IMR-90 (cell line): ENCODE data around the gene FSD1. TPM values are rescaled to one million over a fixed set of nuclear protein-coding genes. Genes with fewer than 3 reads are reported as not detected.

ENCODE experiments used
- ATAC-seq: fragments of 200-7000 bp; cut with Tn5 transposase; 2 replicates; pipeline ENCODE4 v1.9.1; 2020; ENCODE audit warnings: low read depth, mild to moderate bottlenecking, moderate library complexity
- BruUV-seq: library from RNA; stranded (reverse); fragments of 400-500 nt; replicated peaks from 2 replicates; lab custom pipeline; 2021; lab: Mats Ljungman, UMichigan
- CTCF ChIA-PET: fragments of 300-600 bp; formaldehyde crosslinking; extraction: SDS; loops from one replicate; lab custom pipeline; 2021; ENCODE audit warnings: antibody characterized with exemption; lab: Yijun Ruan, JAX
- POLR2A ChIA-PET: fragments of 300-600 bp; sonication (Branson Sonifier 250); formaldehyde crosslinking; loops from one replicate; lab custom pipeline; 2022; ENCODE audit warnings: antibody characterized with exemption; ENCODE audit not compliant: unreplicated experiment; lab: Charles Lee
- DNase-seq: peaks from one replicate; pipeline ENCODE4 v3.0.0; 2013
- H2AFZ ChIP-seq: replicated peaks from 2 replicates; pipeline ENCODE3; 2013; ENCODE audit warnings: low read length, mild to moderate bottlenecking; ENCODE audit not compliant: poor library complexity
- H2AK5ac ChIP-seq: 2 replicates; pipeline ENCODE4 v1.6.1; 2013; ENCODE audit warnings: low read depth, low read length, inconsistent platforms
- H2AK9ac ChIP-seq: replicated peaks from 2 replicates; pipeline ENCODE3; 2013; ENCODE audit warnings: mild to moderate bottlenecking, low read depth, low read length, moderate library complexity; ENCODE audit not compliant: poor library complexity
- H2BK120ac ChIP-seq: 2 replicates; pipeline ENCODE4 v1.6.1; 2013; ENCODE audit warnings: low read depth, low read length, inconsistent platforms
- H2BK15ac ChIP-seq: 3 replicates; pipeline ENCODE4 v1.6.1; 2013; ENCODE audit warnings: low read depth, low read length, inconsistent platforms
- H2BK20ac ChIP-seq: 2 replicates; pipeline ENCODE4 v1.6.1; 2013; ENCODE audit warnings: low read depth, mild to moderate bottlenecking, inconsistent platforms, low read length, moderate library complexity
- H2BK5ac ChIP-seq: 2 replicates; pipeline ENCODE4 v1.6.1; 2013; ENCODE audit warnings: mild to moderate bottlenecking, low read depth, low read length, inconsistent platforms; ENCODE audit not compliant: poor library complexity, severe bottlenecking
- H3K14ac ChIP-seq: replicated peaks from 2 replicates; pipeline ENCODE4 v1.6.1; 2013; ENCODE audit warnings: low read depth, low read length, inconsistent platforms
- H3K18ac ChIP-seq: 2 replicates; pipeline ENCODE4 v1.6.1; 2013; ENCODE audit warnings: low read depth, low read length, control low read depth
- H3K23ac ChIP-seq: 2 replicates; pipeline ENCODE4 v1.6.1; 2013; ENCODE audit warnings: low read depth, low read length, inconsistent platforms
- H3K27ac ChIP-seq: 2 replicates; pipeline ENCODE4 v1.5.1; 2013; ENCODE audit warnings: mild to moderate bottlenecking, control low read depth, low read length; ENCODE audit not compliant: insufficient read depth
- H3K27me3 ChIP-seq: 2 replicates; pipeline ENCODE4 v1.6.1; 2013; ENCODE audit warnings: low read length; ENCODE audit not compliant: control insufficient read depth, insufficient read depth
- H3K36me3 ChIP-seq: 2 replicates; pipeline ENCODE4 v1.6.1; 2013; ENCODE audit warnings: low read length, mixed read lengths; ENCODE audit not compliant: control insufficient read depth, insufficient read depth
- H3K4ac ChIP-seq: 2 replicates; pipeline ENCODE4 v1.6.1; 2013; ENCODE audit warnings: low read depth, low read length, inconsistent platforms
- H3K4me1 ChIP-seq: 2 replicates; pipeline ENCODE4 v1.6.1; 2013; ENCODE audit warnings: low read length, mixed read lengths; ENCODE audit not compliant: control insufficient read depth, insufficient read depth
- H3K4me2 ChIP-seq: 2 replicates; pipeline ENCODE4 v1.6.1; 2013; ENCODE audit warnings: low read depth, mild to moderate bottlenecking, control low read depth, low read length, moderate library complexity
- H3K4me3 ChIP-seq: 2 replicates; pipeline ENCODE4 v1.5.1; 2013; ENCODE audit warnings: low read depth, mild to moderate bottlenecking, control low read depth, low read length, moderate library complexity; ENCODE audit not compliant: insufficient read depth
- H3K56ac ChIP-seq: 2 replicates; pipeline ENCODE4 v1.6.1; 2013; ENCODE audit warnings: low read length, inconsistent platforms; ENCODE audit not compliant: insufficient read depth; ENCODE audit errors: extremely low read depth
- H3K79me1 ChIP-seq, 2 experiments: 2 replicates each; pipeline ENCODE4 v1.6.1; 2013; ENCODE audit warnings: low read length in 2 of 2, inconsistent platforms in 1 of 2, low read depth in 1 of 2
- H3K9ac ChIP-seq: 2 replicates; pipeline ENCODE4 v1.6.1; 2013; ENCODE audit warnings: low read depth, low read length, control low read depth
- H3K9me1 ChIP-seq: 2 replicates; pipeline ENCODE4 v1.6.1; 2013; ENCODE audit warnings: low read length, inconsistent platforms; ENCODE audit not compliant: insufficient read depth
- H3K9me3 ChIP-seq: 2 replicates; pipeline ENCODE4 v1.6.1; 2013; ENCODE audit warnings: low read length; ENCODE audit not compliant: control insufficient read depth, insufficient read depth
- H4K20me1 ChIP-seq: 2 replicates; pipeline ENCODE4 v1.6.1; 2013; ENCODE audit warnings: low read length, inconsistent platforms; ENCODE audit not compliant: insufficient read depth
- H4K5ac ChIP-seq: 2 replicates; pipeline ENCODE4 v1.6.1; 2013; ENCODE audit warnings: mild to moderate bottlenecking, low read depth, low read length, control low read depth
- H4K8ac ChIP-seq, 2 experiments: 2 replicates each; pipeline ENCODE4 v1.6.1; 2013; ENCODE audit warnings: low read depth in 2 of 2, low read length in 2 of 2, control low read depth in 1 of 2, inconsistent platforms in 1 of 2
- H4K91ac ChIP-seq: 2 replicates; pipeline ENCODE4 v1.6.1; 2013; ENCODE audit warnings: low read depth, low read length, inconsistent platforms; ENCODE audit not compliant: insufficient read depth
- BHLHE40 ChIP-seq: fragments of 150-350 bp; IDR thresholded peaks from 2 replicates; pipeline ENCODE4 v1.6.1; 2016; ENCODE audit warnings: mild to moderate bottlenecking, low read depth, low read length
- CEBPB ChIP-seq: IDR thresholded peaks from 2 replicates; pipeline ENCODE4 v1.6.1; 2012; ENCODE audit warnings: low read depth, low read length, improper control_type of control experiment
- CHD1 ChIP-seq: IDR thresholded peaks from 2 replicates; pipeline ENCODE4 v1.6.1; 2012; ENCODE audit warnings: low read depth, low read length, improper control_type of control experiment
- ELK1 ChIP-seq: fragments of 150-350 bp; IDR thresholded peaks from 2 replicates; pipeline ENCODE4 v1.6.1; 2016; ENCODE audit warnings: low read depth, mild to moderate bottlenecking, low read length, moderate library complexity, borderline replicate concordance
- FOS ChIP-seq: fragments of 150-350 bp; IDR thresholded peaks from 2 replicates; pipeline ENCODE4 v1.6.1; 2016; ENCODE audit warnings: low read depth, low read length
- MAFK ChIP-seq: IDR thresholded peaks from 2 replicates; pipeline ENCODE4 v1.6.1; 2012; ENCODE audit warnings: low read depth, low read length, improper control_type of control experiment
- MAZ ChIP-seq: IDR thresholded peaks from 2 replicates; pipeline ENCODE4 v1.6.1; 2012; ENCODE audit warnings: low read depth, mild to moderate bottlenecking, low read length, improper control_type of control experiment, moderate library complexity, borderline replicate concordance
- MXI1 ChIP-seq: IDR thresholded peaks from 2 replicates; pipeline ENCODE4 v1.6.1; 2012; ENCODE audit warnings: low read depth, mild to moderate bottlenecking, low read length, moderate library complexity, borderline replicate concordance
- NFE2L2 ChIP-seq: fragments of 150-350 bp; IDR thresholded peaks from 2 replicates; pipeline ENCODE4 v1.6.1; 2016; ENCODE audit warnings: low read depth, mild to moderate bottlenecking, low read length
- POLR2A ChIP-seq: IDR thresholded peaks from 2 replicates; pipeline ENCODE4 v1.6.1; 2012; ENCODE audit warnings: mild to moderate bottlenecking, low read depth, low read length
- RAD21 ChIP-seq: IDR thresholded peaks from 2 replicates; pipeline ENCODE4 v1.6.1; 2012; ENCODE audit warnings: low read length, improper control_type of control experiment
- RCOR1 ChIP-seq: IDR thresholded peaks from 2 replicates; pipeline ENCODE4 v1.6.1; 2012; ENCODE audit warnings: mild to moderate bottlenecking, low read length, improper control_type of control experiment; ENCODE audit not compliant: insufficient replicate concordance
- RFX5 ChIP-seq: IDR thresholded peaks from 2 replicates; pipeline ENCODE4 v1.8.0; 2012; ENCODE audit warnings: low read depth, mild to moderate bottlenecking, low read length, moderate library complexity
- SMC3 ChIP-seq: fragments of 150-350 bp; IDR thresholded peaks from 2 replicates; pipeline ENCODE4 v1.6.1; 2016; ENCODE audit warnings: low read depth, mild to moderate bottlenecking, antibody characterized with exemption, low read length, moderate library complexity
- WGBS, 2 experiments: methylation state at CpG; one replicate each; pipeline versions ENCODE4 v1.1.5 to v1.1.7; 2013; ENCODE audit warnings: missing lambda C conversion rate in 2 of 2; ENCODE audit not compliant: insufficient read length in 1 of 2; ENCODE audit errors: extremely low coverage in 2 of 2; 5-methylcytosine and 5-hydroxymethylcytosine counted together
- dilution Hi-C: fragments of 300-500 bp; cut with HindIII; formaldehyde crosslinking; loops from one replicate; pipeline ENCODE4 v1.14.3; 2018; ENCODE audit warnings: low sequenced_read_pairs; ENCODE audit not compliant: unreplicated experiment
- in situ Hi-C: fragments of 300-500 bp; cut with MboI; formaldehyde crosslinking; loops from 3 replicates; pipeline ENCODE4 v1.14.3; 2019; ENCODE audit warnings: low sequenced_read_pairs, inconsistent platforms, mixed read lengths
- intact Hi-C: fragments of 100-400 bp; cut with micrococcal nuclease; formaldehyde crosslinking; loops from 2 replicates; pipeline ENCODE4 v1.10.0; 2022
- polyA plus RNA-seq, 3 experiments: library from polyadenylated mRNA; depleted of rRNA; stranded (reverse); fragments of >200 nt; gene quantifications; 2 replicates each; pipeline ENCODE4 v1.2.3, GENCODE V29; 2012; ENCODE audit warnings: low replicate concordance in 1 of 3
- total RNA-seq: library from RNA; depleted of rRNA; stranded (reverse); fragments of >200 nt; gene quantifications from 2 replicates; pipeline ENCODE4 v1.2.3, GENCODE V29; 2012
- TF ChIP-seq, protein P1 (sequence below): fragments of 150-350 bp; IDR thresholded peaks from 2 replicates; pipeline ENCODE4 v1.6.1; 2017; ENCODE audit warnings: mild to moderate bottlenecking, antibody characterized with exemption, low read length, low read depth
- TF ChIP-seq, protein P2 (sequence below): conservative IDR thresholded peaks from 2 replicates; pipeline ENCODE4 v1.5.1; 2012; ENCODE audit warnings: mild to moderate bottlenecking, low read depth, low read length, improper control_type of control experiment

The FSD1 gene
- total and polyA plus RNA-seq, 2 of the 4 experiments (the other 2 are of a cell fraction) = 17.4 to 24.4 TPM

DNA sequence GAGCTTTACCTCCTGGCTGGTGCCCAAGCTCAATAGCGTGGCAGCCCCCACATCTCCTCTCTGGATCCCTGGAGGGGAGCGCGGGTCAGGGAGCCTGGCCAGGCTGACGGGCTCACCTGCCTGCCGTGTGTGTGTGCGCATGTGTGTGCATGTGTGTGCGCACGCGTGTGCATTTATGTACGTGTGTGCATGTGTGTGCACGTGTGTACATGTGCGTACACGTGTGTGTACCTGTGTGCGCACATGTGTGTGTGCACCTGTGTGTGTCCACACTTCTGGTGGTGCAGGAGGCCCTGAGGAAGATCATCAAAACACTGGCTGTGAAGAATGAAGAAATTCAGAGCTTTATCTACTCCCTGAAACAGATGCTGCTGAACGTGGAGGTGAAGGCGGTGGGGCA lies 1.3 kb downstream of the FSD1 start:
- Histone ChIP-seq H3K56ac (no peak overlapping the region), H4K20me1 (no peaks in the 10 kb centered on the region), H4K5ac (no peak overlapping the region), H3K27ac (no peak overlapping the region), H3K4me1 (no peaks in the 10 kb centered on the region), H3K4ac (no peak overlapping the region), H3K18ac (no peak overlapping the region), H3K27me3 (no peaks in the 10 kb centered on the region), H3K79me1 (peaks cover 0 to 3% of the 10 kb centered on the region in 2 experiments; a peak in 1 of 4 replicates), H2AK9ac (no peak overlapping the region), H2BK5ac (no peak overlapping the region), H3K14ac (no peak overlapping the region), H2BK20ac (no peak overlapping the region), H2AFZ (no peak overlapping the region), H4K91ac (no peak overlapping the region), H2BK15ac (no peak overlapping the region), H3K36me3 (peaks cover 5% of the 10 kb centered on the region; the same call in 1 of the 2 replicates), H2AK5ac (no peak overlapping the region; the same call in 1 of the 2 replicates), H2BK120ac (no peak overlapping the region), H3K23ac (no peak overlapping the region), H3K4me3 (no peak overlapping the region), H3K9me1 (peaks cover 6% of the 10 kb centered on the region; the same call in 1 of the 2 replicates), H3K9me3 (no peaks in the 10 kb centered on the region), H4K8ac (no peak overlapping the region), H3K9ac (no peak overlapping the region), H3K4me2 (no peak overlapping the region)
- POLR2A ChIA-PET = no interaction called here
- in situ Hi-C loops (no loop called here), dilution Hi-C loops (no loop called here), intact Hi-C loops (no loop called here)
- no peak for TF ChIP-seq ELK1
- no peak for TF ChIP-seq MAFK
- TF ChIP-seq MAZ = no peak
- no peak for TF ChIP-seq FOS
- TF ChIP-seq RAD21 = no peak
- no peak for TF ChIP-seq CEBPB
- TF ChIP-seq, protein P1, sequence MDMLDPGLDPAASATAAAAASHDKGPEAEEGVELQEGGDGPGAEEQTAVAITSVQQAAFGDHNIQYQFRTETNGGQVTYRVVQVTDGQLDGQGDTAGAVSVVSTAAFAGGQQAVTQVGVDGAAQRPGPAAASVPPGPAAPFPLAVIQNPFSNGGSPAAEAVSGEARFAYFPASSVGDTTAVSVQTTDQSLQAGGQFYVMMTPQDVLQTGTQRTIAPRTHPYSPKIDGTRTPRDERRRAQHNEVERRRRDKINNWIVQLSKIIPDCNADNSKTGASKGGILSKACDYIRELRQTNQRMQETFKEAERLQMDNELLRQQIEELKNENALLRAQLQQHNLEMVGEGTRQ = no peak
- TF ChIP-seq, protein P2, sequence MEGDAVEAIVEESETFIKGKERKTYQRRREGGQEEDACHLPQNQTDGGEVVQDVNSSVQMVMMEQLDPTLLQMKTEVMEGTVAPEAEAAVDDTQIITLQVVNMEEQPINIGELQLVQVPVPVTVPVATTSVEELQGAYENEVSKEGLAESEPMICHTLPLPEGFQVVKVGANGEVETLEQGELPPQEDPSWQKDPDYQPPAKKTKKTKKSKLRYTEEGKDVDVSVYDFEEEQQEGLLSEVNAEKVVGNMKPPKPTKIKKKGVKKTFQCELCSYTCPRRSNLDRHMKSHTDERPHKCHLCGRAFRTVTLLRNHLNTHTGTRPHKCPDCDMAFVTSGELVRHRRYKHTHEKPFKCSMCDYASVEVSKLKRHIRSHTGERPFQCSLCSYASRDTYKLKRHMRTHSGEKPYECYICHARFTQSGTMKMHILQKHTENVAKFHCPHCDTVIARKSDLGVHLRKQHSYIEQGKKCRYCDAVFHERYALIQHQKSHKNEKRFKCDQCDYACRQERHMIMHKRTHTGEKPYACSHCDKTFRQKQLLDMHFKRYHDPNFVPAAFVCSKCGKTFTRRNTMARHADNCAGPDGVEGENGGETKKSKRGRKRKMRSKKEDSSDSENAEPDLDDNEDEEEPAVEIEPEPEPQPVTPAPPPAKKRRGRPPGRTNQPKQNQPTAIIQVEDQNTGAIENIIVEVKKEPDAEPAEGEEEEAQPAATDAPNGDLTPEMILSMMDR = no peak
- no peak for TF ChIP-seq MXI1
- TF ChIP-seq RCOR1 = no peak
- no peak for TF ChIP-seq RFX5
- TF ChIP-seq CHD1 = no peak
- no peak for TF ChIP-seq SMC3
- TF ChIP-seq NFE2L2 = no peak
- no peak for TF ChIP-seq BHLHE40
- no peak for TF ChIP-seq POLR2A
- CTCF ChIA-PET = no interaction called here
- DNase-seq (no peak), ATAC-seq (no peak)
- 95% methylated on average over 10 of the region's 16 CpGs; no CpG with 5 or more reads in 1 of the 2 experiments for WGBS, 2 experiments
- BruUV-seq = no TSS peak
